LNCAP (cell line): ENCODE data around the gene WDR38.

Experiments used
- CTCF ChIP-seq: fragments of 450-650 bp; IDR thresholded peaks from 2 replicates; pipeline ENCODE4 v1.5.1; 2017; ENCODE audit warnings: mild to moderate bottlenecking

The WDR38 gene

GRCh38 chr9:124899845-124900244, 46.6 kb downstream of the WDR38 start:
- no peak for TF ChIP-seq CTCF

GRCh38 chr9:124906966-124907365, 53.7 kb downstream of the WDR38 start:
- TF ChIP-seq CTCF: no peak
